Peyer's patch (tissue), 4 donors: ENCODE data around the gene NEDD4L. TPM values are rescaled to one million over a fixed set of nuclear protein-coding genes. Genes with fewer than 3 reads are reported as not detected.
"Not testable (repeated sequence)": the region's sequence is repeated elsewhere in the genome, so short reads cannot be mapped to it uniquely, and the experiment has no call there.

ENCODE experiments used
- DNase-seq, 3 donors: peaks; one replicate each; pipeline ENCODE4 v3.0.0-alpha.2; 2017 to 2019
- H3K27ac ChIP-seq, 4 donors: fragments of 200-600 bp; sonication (generic); one replicate each; pipeline ENCODE4 v1.5.1; 2016 to 2019
- H3K27me3 ChIP-seq, 2 donors: fragments of 200-600 bp; sonication (generic); one replicate each; pipeline ENCODE4 v1.5.1; 2019
- H3K36me3 ChIP-seq, 3 donors: fragments of 200-600 bp; sonication (generic); one replicate each; pipeline ENCODE4 v1.5.1; 2016 to 2019
- H3K4me1 ChIP-seq, 4 donors: fragments of 200-600 bp; sonication (generic); one replicate each; pipeline ENCODE4 v1.5.1; 2016 to 2019
- H3K4me3 ChIP-seq, 4 donors: fragments of 200-600 bp; sonication (generic); 1 replicate in 3 of 4; 2 replicates in 1 of 4; pipeline ENCODE4 v1.5.1; 2016 to 2019; ENCODE audit warnings: mild to moderate bottlenecking in 1 of 4
- H3K9me3 ChIP-seq, 4 donors: fragments of 200-600 bp; sonication (generic); one replicate each; pipeline ENCODE4 v1.5.1; 2016 to 2019; ENCODE audit warnings: mild to moderate bottlenecking in 1 of 4
- CTCF ChIP-seq, 6 experiments: fragments of 450-650 bp in 4 of 6; fragments of 200-600 bp in 2 of 6; sonication (generic) in 1 of 6; IDR thresholded peaks; one replicate each; pipeline ENCODE4 v1.5.1; 2017 to 2019; ENCODE audit warnings: antibody characterized with exemption in 6 of 6, mild to moderate bottlenecking in 3 of 6, moderate library complexity in 1 of 6
- POLR2A ChIP-seq, 2 donors: fragments of 450-650 bp; IDR thresholded peaks; one replicate each; pipeline ENCODE4 v1.5.1; 2017; ENCODE audit warnings: antibody characterized with exemption in 2 of 2, mild to moderate bottlenecking in 2 of 2, moderate library complexity in 2 of 2
- total RNA-seq, 4 donors: library from RNA; depleted of rRNA; stranded (reverse); fragments of >200 nt; gene quantifications; one replicate each; pipeline ENCODE4 v1.1.0, GENCODE V29; 2016

The NEDD4L gene
- total RNA-seq, 4 donors from 2014 or later, result 213 to 312 (median 277) TPM

GRCh38 chr18:58257461-58257860, 213.4 kb downstream of the NEDD4L start:
- peaks cover 0 to 14% (median 0%) of the 10 kb centered on the region in 3 donors for H3K36me3 ChIP-seq
- TF ChIP-seq POLR2A (IDR thresholded peaks at IDR 0.05) (no peak), CTCF (IDR thresholded peaks at IDR 0.05) (no peak)
- DNase-seq, result no peak
- H3K9me3 ChIP-seq, result no peaks in the 10 kb centered on the region
- H3K27me3 ChIP-seq, result no peaks in the 10 kb centered on the region
- no peak overlapping the region for H3K4me3 ChIP-seq
- no peaks in the 10 kb centered on the region for H3K4me1 ChIP-seq
- H3K27ac ChIP-seq, result no peak overlapping the region

DNA sequence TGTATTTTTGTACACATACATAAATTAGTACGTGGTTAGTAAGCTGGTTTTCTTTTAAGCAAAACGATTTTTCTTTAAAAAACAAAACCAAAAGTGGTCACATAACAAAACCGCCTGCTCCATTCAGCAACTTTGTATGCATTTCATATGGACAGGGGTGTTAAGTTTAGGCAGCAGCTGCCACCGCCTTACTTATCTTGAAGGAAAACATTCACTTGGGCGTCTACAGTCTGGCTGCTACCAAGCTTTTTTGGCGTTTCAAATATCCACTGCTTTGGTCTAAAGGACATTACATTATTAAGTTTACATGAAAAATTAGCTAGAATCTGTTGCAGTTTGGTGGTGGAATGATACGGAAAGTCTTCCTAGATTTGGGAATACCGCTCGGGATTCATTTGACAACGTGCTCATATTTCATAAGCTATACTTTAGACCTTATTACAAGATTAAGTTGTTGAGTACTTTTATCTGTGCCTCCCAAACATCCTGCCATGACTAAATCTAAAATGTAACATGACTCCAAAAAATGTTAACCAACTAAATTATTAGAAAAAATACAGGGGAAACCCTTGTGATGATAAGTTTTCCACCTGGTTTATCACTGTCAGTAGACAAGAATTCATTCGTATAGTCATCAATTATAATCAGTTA, 214.8 kb downstream of the NEDD4L start:
- Histone ChIP-seq H3K27ac (no peak overlapping the region), H3K4me1 (peaks cover 0 to 6% (median 0%) of the 10 kb centered on the region in 4 donors), H3K9me3 (no peaks in the 10 kb centered on the region), H3K4me3 (no peak overlapping the region), H3K36me3 (peaks cover 0 to 8% (median 0%) of the 10 kb centered on the region in 3 donors), H3K27me3 (no peaks in the 10 kb centered on the region)
- DNase-seq, result no peak
- no peak for TF ChIP-seq CTCF (IDR thresholded peaks at IDR 0.05)
- no peak for TF ChIP-seq POLR2A (IDR thresholded peaks at IDR 0.05)

GRCh38 chr18:58263055-58263957, 219.3 kb downstream of the NEDD4L start:
- no peak for TF ChIP-seq CTCF (IDR thresholded peaks at IDR 0.05)
- no peak for TF ChIP-seq POLR2A (IDR thresholded peaks at IDR 0.05)
- H3K4me3 ChIP-seq, result no peak overlapping the region
- H3K9me3 ChIP-seq, result no peaks in the 10 kb centered on the region
- no peaks in the 10 kb centered on the region for H3K36me3 ChIP-seq
- H3K27ac ChIP-seq, result peak overlapping the region in 2 of 4 donors; percentile 44 to 48
- peaks cover 0 to 6% (median 0%) of the 10 kb centered on the region in 4 donors for H3K4me1 ChIP-seq
- DNase-seq, result no peak
- H3K27me3 ChIP-seq, result no peaks in the 10 kb centered on the region

- Histone ChIP-seq H3K27ac (no peak overlapping the region), H3K4me3 (no peak overlapping the region), H3K9me3 (no peaks in the 10 kb centered on the region), H3K27me3 (no peaks in the 10 kb centered on the region), H3K4me1 (peaks cover 0 to 6% (median 0%) of the 10 kb centered on the region in 4 donors), H3K36me3 (no peaks in the 10 kb centered on the region)
- TF ChIP-seq POLR2A (IDR thresholded peaks at IDR 0.05) (no peak), CTCF (IDR thresholded peaks at IDR 0.05) (no peak)
- no peak for DNase-seq
These were observed 220.0 kb downstream of the NEDD4L start for GRCh38 chr18:58264075-58264474.

GRCh38 chr18:58264840-58265239, 220.8 kb downstream of the NEDD4L start:
- TF ChIP-seq CTCF (IDR thresholded peaks at IDR 0.05) (no peak), POLR2A (IDR thresholded peaks at IDR 0.05) (no peak)
- H3K27ac ChIP-seq, result peak overlapping the region in 1 of 4 donors; percentile 41
- no peak overlapping the region for H3K4me3 ChIP-seq
- H3K27me3 ChIP-seq, result no peaks in the 10 kb centered on the region
- H3K9me3 ChIP-seq, result no peaks in the 10 kb centered on the region
- DNase-seq, result no peak
- no peaks in the 10 kb centered on the region for H3K36me3 ChIP-seq
- peaks cover 0 to 6% (median 0%) of the 10 kb centered on the region in 4 donors for H3K4me1 ChIP-seq

DNA sequence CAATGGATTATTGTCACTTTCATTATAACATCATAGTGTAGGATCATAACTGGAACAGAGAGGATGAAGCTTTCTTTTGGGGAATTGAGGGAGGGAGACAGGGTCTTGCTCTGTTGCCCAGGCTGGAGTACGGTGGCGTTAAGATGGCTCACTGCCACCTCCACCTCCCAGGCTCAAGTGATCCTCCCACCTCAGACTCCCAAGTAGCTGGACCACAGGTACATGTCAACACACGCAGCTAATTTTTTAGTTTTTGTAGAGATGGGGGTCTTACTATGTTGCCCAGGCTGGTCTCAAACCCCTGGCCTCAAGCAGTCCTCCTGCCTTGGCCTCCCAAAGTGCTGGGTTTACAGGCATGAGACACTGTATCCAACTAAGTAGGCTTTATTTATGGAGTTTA, 221.5 kb downstream of the NEDD4L start:
- not testable (repeated sequence) for H3K4me1 ChIP-seq, DNase-seq, H3K27me3 ChIP-seq, H3K27ac ChIP-seq, H3K36me3 ChIP-seq, H3K4me3 ChIP-seq, H3K9me3 ChIP-seq
